HG02840 (cell line): ENCODE measurements around the gene MMAA.
"Not testable (repeated sequence)": the region's sequence is repeated elsewhere in the genome, so short reads cannot be mapped to it uniquely, and the experiment has no call there.

Source experiments
- ATAC-seq: cut with Tn5 transposase; IDR thresholded peaks from one replicate; pipeline ENCODE4 v1.9.1; 2021; ENCODE audit warnings: mild to moderate bottlenecking, moderate library complexity, moderate number of reproducible peaks; ENCODE audit not compliant: unreplicated experiment, low FRiP score

MMAA gene

DNA sequence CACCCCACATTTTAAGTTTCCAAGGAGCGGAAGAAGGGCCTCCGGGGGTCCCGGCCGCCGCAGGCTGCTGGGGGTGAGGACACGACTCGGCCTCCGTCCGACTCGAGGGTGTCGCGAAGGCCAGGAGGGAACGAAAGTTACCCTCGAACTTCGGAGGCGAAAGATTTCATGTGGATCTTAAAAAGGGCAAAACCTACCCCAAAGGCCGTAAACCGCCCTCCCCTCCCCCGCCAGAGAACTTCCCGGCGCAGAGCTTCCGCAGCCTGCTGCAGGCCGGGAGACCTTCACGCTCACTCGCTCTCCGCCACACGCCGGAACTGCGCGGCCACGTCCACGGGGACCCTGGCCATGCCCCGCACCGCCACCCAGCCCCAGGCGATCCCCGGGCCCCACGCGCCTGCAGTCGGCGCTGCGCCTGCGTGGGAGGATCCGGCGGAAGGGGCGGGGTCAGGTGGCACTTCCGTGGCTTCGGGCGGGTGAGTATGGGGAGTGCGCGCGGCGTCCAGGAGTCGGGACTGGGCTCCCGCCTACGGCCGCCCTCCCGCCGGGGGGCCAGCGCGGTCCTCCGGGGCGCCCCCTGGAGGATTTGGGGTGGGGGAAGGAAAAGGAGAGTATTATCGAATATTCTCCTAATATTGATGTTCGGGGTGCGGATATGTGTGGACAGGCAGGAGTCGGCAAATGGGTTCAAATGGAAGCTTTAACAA is at the start of gene MMAA:
MMAA (plus strand) TSS at position 454 of the 707 bp plus-strand sequence. CDS start 19,755 bp downstream, outside the sequence.
- peak; percentile 82 for ATAC-seq

DNA sequence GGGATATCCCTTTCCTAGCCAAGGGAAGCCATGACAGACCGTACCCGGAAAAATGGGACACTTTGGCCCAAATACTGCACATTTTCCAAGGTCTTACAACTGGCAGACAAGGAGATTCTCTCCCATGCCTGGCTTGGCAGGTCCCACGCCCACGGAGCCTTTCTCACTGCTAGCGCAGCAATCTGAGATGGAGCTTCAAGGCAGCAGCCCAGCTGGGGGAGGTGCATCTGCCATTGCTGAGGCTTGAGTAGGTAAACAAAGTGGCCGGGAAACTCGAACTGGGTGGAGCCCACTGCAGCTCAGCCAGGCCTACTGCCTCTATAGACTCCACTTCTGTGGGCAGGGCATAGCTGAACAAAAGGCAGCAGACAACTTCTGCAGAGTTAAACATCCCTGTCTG is 44.6 kb upstream of the MMAA start:
- ATAC-seq = not testable (repeated sequence)

DNA sequence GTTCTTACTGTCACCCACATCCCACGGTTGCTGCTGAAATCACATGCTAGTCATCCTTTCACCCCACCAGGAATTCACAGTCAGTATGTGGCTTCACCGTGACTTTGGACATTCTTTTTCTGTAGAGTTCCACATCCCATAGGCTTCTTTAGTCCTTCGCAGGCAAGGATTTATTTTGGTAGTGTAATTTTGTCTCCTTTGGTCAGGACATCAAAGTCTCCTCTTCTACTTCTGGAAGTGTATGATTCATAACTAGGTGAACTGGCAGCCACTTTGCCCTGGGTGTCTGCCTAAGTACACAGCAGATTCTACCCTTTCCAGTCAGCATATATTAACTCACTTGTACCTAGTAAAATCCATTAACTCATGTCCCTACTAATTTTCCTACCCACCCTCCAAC is 38.3 kb upstream of the MMAA start:
- no peak for ATAC-seq

DNA sequence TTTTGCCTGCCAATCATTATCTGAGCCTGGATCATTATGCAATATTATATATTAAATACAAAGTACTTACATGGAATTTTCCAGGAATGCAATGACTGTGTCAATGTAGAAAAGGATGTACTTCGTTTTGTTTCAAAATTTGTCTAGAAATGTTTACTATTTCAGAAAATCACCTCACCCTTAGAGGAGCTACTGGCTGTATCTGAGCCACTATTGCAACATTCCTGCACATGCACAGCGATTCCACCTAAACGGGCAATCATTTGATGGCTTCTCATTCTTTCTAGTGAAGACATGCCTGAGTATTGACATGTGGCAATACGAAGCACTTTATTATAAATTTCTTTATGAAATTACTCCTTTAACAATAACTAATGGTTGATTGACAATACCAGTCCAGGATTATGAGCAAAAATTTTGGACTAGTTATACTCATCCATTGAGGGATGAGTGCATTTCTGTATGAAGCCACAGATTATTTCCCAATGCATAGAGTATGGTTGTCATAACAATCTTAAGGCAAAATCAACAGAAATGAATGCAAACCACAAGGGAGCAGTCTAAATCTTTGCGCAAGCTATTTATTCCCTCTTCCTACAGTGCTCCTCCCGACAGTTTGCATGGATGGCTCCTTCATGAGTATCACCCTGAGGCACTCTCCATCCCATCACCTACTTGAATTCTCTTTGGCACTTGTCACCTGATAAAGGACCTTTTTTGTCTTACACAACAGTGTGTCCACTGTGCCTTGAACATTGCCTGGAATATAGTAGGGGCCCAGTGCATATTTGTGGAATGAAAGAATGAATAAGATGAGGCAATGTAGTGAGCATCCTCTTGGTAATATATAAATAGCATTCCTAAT is 35.8 kb upstream of the MMAA start:
- no peak for ATAC-seq

DNA sequence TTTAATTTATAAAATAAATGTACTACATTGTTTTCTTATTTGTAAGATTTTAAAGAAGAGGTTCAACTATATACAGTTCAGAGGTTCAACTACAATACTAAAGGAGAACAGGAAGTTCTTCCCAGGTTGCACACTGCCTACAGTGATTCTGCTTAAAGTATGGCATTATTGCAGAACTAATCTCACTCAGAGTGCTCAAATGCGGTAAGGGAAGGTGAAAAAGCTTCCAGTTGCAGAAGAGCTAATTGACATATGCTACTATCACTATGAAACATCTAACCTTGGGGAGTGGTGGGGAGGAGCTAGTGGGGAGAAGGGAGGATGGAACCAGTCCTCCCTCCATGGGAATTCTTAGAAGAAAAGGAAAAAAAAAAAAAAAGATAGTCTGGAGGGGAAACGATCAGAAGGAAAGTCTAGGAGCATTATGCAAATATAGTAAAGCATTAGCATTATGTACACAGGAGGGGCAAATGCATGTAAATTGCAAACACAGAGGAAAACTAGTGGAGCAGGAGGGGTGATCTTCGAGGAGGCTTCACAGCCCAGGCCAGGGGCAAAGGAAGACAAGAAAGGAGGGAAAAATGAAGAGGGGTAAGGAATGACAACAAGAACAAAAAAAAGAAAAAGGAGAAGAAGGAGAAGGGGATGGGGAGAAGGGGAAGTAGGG is 32.0 kb upstream of the MMAA start:
- no peak for ATAC-seq

DNA sequence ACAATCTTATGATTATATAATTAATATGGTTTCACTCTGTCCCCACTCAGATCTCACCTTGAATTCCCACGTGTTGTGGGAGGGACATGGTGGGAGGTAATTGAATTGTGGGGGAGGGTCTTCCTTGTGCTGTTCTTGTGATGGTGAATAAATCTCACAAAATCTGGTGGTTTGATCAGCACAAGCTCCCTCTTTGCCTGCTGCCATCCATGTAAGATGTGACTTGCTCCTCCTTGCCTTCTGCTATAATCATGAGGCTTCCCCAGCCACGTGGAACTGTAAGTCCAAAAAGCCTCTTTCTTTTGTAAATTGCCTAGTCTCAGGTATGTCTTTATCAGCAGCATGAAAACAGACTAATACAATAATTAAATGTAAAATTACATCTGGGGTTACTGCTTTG is 29.8 kb upstream of the MMAA start:
- not testable (repeated sequence) for ATAC-seq

DNA sequence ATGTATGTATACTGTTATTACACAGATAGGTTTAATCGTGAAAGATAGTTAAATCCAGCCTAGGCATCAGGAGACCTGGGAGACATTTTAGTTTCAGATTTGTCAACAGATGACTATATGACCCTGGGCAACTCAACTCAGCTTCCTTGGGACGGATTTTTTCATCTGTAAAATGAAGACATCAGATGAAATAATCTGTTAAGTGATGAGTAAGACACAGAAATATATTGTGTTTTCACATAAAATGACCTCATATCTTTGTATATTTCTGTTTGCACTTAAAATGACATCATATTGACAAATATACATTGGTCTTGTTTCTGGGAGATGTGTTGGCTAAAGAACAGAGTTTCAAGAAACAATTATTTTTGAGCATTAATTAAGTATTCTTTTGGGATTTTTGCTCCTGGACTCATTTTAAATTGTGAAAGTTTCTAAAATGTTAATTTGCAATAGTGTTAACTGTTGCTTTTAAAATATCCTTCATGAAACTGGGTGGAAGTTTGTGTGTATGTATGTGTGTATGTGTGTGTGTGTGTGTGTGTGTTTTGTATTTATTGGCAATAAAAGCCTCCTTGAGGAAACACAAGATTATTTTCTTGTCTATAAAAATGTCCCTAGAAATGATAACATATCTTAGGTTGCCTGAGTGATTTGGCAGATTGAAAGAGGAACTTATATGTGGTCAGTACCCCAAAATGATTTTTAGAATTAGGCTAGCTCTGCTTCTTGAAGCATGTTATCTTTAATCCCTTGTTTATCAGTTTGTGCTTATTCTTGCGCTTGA is 29.1 kb upstream of the MMAA start:
- no peak for ATAC-seq

DNA sequence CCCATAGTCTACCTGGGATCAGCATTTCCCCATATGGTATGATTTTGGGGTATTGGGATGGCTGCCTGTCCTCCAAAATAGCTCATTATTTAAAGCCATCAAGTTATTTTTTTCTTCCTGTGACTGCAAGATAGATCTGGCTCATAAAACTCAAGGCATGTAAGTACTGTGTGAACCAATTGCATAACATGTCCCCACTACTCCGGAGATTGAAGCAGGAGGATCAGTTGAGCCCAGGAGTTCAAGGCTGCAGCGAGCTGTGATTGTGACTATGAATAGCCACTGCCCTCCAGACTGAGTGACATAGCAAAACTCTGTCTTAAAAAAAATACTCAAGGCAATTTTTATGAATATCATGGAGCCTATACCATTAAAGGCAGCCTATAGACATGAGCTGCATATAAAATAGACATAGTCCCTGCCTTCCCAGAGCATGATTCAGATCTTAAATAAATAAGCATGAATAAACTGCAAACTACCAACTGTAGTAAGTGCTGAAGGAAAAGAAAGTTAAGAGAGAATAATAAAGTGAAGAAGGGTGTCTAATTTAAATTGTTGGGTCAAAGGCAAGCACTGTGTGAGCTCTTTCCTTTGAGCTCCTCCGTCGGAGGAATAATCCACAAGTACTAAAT is 16.9 kb upstream of the MMAA start:
- ATAC-seq = no peak

DNA sequence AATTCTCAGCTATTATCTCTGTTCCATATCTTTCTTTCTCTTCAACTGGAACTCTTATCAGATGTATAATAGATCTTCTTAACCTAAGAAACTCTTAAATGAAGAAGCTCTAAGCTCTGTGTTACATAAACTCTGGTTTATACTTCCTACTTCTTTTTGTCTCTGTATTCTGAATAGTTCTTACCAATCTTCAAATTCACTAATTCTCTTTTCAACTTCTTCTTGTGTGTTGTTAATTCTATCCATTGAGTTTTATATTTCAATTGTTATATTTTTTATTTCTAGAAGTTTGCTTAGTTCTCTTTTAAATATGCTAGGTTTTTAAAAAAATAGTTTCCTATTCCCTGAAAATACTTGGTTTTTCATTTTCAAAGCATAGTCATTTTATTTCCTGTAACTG is 13.2 kb upstream of the MMAA start:
- no peak for ATAC-seq

DNA sequence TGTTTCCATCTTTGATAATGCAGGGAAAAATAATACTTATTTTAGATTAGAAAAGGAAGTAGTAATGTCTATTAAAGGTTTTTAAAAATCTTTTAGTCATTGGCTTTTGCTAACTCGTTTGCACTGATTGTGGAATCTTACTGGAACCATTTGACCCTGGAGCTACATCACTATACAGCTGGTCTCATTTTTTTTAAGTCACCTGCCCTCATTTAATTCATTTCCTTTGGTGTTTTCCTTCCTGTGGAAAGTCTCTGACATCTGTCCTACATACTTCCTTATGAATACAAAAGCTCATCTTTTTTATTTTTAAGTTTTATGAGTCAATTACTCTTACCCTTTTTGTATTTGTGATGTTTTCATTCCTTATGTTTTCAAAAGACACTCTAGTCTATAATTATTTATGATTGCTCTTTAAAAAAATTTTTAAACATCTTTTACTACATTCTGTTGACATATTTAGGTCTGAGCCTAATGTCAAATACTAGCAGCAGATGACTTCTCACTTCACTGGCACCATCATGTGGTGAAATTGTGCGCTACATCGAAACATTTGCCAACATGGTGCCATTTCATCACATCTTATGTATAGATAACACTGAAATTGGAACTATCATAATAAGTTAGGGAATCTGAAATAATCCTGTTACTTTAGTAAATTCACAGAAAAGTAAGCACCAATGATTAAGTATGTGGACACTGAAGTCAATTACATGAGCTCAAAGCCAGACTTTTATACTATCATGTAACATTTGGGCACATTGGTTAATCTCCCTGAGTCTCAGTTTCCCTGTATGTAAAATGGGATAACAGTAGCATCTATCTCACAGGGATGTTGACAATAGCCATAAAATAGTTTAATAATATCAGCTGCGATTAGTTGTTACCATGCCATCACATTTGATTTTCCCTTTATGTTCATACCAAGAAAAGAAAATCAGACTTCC is 9.4 kb upstream of the MMAA start:
- ATAC-seq = no peak

DNA sequence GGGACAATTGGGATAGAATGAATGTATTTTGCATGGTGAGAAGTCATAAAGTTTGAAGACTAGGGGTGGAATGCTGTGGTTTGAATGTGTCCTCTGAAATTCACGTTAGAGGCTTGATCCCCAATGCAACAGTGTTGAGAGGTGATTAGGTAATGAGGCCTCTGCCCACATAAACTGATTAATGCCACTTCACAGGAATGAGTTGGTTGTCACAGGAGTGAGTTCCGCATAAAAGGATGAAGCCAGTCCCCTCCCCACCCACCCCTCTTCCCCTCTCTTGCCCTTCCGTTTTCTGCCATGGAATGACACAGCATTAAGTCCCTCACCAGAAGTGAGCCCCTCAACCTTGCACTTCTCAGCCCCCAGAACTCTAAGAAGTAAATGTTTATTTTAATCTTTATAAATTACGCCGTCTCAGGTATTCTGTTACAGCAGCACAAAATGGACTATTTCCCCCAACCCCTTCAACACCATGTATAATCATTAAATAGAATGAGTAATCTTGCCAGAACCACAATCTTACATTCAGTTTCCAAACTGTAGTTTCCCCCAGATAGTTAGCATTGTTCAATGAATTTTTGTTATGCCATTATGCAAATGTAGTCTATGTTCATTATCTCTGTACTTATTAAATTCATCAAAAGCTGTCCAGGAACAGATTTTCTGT is 5.5 kb upstream of the MMAA start:
- ATAC-seq = peak; percentile 52

DNA sequence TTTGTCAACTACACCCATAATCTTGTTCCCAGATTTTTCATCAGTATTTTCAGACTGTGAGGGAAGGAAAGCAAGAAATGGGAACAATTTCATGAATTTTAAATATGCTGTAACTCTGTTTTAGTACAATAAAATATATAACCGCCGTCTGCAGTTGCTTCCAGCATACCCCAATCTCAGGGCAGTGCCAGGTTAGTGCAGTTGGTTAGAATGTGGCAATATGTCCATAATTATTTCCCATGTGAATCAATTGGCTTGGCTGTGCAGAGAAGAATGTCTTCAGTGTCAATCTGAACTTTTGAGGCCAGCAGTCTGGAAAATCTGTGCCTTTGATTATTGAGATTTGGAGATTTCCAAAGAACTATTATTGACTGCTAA is 5.0 kb upstream of the MMAA start:
- ATAC-seq = no peak

DNA sequence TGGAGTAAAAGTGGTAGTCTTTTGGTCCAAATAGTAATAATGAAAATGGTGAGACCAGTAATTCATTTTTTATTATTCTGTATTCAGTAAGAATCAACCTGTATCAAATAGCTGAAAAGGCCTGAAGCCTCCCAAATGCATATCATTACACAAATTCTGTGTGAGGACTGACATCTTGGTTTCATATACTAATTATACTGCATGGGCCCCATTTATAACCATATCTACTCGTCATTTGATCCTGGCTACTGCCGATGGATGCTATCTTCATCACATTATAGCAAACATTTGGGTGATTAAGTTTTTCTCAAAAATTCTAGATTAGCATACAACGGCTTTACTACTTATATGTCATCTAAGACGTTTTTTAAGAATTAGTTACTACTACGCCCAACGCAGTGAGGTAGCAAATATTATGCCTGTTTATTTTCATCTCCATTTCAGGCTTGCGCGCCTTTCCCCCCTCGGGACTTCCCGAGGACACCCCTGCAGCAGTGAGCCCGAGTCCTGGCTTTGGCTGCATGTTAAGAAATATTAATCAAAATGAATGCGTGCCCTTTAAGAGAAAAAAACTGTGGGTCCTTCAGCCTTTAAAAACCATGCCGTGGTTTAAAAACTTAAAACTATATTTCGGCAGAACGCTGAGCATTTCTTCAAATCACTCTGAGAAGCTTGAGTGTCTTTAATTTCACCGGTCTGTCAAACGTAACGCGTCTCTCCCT is 814 bp upstream of the MMAA start:
- ATAC-seq = no peak

DNA sequence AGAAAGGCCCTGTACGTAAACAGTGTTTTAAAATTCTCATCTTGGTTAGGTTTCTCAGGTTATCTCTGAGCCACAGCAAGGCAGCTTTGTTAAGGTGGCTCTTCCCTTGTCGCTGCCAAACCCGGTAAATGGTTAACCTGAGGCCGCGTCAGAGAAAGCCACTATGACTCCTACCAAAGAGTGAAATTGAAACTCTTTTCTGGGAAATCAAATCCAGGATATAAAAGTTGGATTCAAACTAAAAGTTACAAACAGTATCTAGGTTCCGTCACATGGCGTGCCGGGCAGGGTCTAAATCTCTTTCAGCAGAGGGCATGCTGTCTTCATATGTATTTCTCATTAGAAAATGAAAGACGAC is 433 bp downstream of the MMAA start:
- peak; percentile 44 for ATAC-seq

DNA sequence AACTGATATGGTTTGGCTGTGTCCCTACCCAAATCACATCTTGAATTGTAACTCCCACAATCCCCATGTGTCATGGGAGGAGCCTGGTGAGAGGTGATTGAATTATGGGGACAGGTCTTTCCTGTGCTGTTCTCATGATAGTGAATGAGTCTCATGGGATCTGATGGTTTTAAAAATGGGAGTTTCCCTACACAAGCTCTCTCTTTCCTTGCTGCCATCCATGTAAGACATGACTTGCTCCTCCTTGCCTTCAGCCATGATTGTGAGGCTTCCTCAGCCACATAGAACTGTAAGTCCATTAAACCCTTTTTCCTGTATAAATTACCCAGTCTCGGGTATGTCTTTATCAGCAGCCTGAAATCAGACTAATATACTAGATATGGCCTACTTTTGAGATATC is 2.9 kb downstream of the MMAA start:
- ATAC-seq = not testable (repeated sequence)

DNA sequence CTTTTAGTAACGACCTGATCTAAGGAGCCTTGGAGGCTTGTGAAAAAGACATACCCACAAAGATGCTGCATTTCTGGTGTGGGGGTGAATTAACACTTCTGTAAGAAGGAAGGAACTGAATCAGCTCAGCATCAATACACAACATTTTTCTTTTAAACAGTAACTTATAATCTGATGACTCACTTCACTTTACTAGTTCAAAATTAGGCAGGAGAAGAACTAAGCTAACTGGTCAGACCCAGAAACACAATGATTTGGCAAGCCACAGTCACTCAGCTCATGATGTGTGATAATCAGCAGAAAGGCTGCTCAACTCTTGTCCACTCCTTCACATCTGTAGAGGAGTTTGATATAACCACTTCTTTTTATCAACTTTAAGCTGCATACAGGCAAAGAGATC is 4.6 kb downstream of the MMAA start:
- ATAC-seq = no peak

DNA sequence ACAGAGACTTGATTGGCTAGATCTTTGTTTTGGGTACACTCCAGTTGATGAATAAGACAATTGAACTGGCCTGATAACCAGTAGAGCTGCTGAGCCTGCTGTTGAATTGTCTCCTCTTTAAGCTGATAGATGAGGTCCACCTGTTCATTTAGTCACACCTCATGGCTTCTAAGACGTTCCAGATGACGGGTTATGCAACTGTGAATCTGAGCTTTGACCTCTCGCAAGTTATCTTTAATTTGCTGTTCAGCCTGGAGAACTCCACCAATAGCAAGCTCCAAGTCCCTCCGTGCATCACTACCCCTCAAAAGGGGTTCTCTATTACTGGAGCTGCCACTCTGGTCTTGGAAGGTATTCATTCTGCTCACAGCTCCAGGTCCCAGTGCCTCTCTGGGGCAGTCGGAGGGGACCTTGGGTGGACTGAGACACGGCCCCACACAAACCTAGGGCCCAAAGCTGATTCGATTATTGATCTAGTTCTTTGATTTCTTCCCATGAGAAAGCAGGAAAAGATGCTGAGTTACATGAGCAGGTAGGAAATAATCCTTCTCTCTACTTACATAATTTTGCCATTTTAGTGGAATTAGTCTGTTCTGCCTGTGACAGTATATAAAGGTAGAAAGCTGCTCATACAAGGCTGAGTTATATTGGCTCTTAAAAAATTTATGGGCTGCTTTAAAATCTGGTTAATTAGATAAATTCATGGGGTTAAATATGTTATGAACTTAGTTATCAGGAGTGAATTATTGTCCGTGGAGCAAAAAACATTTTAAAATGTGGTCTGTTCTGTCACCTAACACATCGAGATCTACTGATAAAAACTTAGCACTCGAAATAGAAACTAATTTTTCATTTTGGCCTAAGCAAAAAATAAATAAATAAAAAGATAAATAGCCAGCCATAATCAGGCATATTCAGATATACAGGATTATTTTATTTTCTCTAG is 6.8 kb downstream of the MMAA start:
- ATAC-seq = no peak
